Measurements from ENCODE around the gene KCNJ9. TPM values are rescaled to one million over a fixed set of nuclear protein-coding genes. Genes with fewer than 3 reads are reported as not detected.
A peak's percentile ranks its signal among the peaks of the same experiment; 100 is the strongest.
"Not testable (repeated sequence)": the region's sequence is repeated elsewhere in the genome, so short reads cannot be mapped to it uniquely, and the experiment has no call there.

Gene KCNJ9
- total RNA-seq, 1 donor from 2014 or later, result 0.19 TPM

DNA sequence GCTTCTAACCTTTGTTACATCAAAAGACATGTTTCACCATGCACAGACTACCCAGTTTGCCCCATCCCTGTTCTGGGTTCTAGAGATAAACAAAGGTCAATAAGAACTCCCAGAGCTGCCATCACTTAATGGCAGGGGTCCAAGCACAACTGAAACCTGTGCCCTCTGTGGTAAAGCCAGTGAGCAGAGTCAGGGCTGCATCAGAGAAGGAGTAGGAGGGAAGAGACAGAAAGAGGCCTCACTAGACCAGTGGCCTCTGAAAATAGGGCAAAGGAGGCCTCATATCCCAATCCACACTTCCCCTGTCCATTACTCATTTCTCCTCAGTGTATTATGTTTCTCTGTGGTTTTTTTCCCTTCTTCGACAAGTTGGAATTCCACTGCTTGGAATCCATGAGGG is 44.4 kb downstream of the KCNJ9 start:
- Mint-ChIP-seq H3K27me3 (ENCODE audit: low read depth) (no peaks in the 10 kb centered on the region), H3K9me3 (no peaks in the 10 kb centered on the region), H3K4me3 (no peak overlapping the region), H3K27ac (ENCODE audit: unreplicated experiment) (peak overlapping the region; percentile 67), H3K4me1 (peaks cover 10% of the 10 kb centered on the region), H3K36me3 (ENCODE audit: low read depth) (peaks cover 12% of the 10 kb centered on the region)
- TF ChIP-seq, protein P1, sequence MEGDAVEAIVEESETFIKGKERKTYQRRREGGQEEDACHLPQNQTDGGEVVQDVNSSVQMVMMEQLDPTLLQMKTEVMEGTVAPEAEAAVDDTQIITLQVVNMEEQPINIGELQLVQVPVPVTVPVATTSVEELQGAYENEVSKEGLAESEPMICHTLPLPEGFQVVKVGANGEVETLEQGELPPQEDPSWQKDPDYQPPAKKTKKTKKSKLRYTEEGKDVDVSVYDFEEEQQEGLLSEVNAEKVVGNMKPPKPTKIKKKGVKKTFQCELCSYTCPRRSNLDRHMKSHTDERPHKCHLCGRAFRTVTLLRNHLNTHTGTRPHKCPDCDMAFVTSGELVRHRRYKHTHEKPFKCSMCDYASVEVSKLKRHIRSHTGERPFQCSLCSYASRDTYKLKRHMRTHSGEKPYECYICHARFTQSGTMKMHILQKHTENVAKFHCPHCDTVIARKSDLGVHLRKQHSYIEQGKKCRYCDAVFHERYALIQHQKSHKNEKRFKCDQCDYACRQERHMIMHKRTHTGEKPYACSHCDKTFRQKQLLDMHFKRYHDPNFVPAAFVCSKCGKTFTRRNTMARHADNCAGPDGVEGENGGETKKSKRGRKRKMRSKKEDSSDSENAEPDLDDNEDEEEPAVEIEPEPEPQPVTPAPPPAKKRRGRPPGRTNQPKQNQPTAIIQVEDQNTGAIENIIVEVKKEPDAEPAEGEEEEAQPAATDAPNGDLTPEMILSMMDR (conservative IDR thresholded peaks at IDR 0.05), result no peak
- no peak for DNase-seq (ENCODE audit: low read depth, low spot score)

DNA sequence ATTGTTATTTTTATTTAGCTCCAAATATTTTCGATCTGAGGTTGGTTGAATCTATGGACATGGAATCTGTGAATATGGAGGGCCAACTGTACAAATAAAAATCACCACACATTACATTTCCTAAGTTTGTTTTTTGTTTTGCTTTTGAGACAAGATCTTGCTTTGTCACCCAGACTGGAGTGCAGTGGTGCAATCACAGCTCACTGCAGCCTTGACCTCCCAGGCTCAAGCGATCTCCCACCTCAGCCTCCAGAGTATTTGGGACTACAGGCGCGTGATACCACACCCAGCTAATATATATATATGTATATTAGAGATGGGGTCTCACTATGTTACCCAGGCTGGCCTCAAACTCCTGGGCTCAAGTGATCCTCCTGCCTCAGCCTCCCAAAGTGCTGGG is 45.0 kb downstream of the KCNJ9 start:
- H3K4me3 Mint-ChIP-seq; H3K9me3 Mint-ChIP-seq; H3K27me3 Mint-ChIP-seq (ENCODE audit: low read depth); DNase-seq (ENCODE audit: low read depth, low spot score); H3K27ac Mint-ChIP-seq (ENCODE audit: unreplicated experiment): not testable (repeated sequence)
- Mint-ChIP-seq H3K36me3 (ENCODE audit: low read depth) (peaks cover 12% of the 10 kb centered on the region), H3K4me1 (peaks cover 12% of the 10 kb centered on the region)

GRCh38 chr1:160127381-160127780 is 46.0 kb downstream of the KCNJ9 start:
- TF ChIP-seq, protein P1 (conservative IDR thresholded peaks at IDR 0.05), result no peak
- no peak for DNase-seq (ENCODE audit: low read depth, low spot score)
- Mint-ChIP-seq H3K4me1 (peaks cover 19% of the 10 kb centered on the region), H3K9me3 (no peaks in the 10 kb centered on the region), H3K27ac (ENCODE audit: unreplicated experiment) (no peak overlapping the region), H3K4me3 (no peak overlapping the region), H3K27me3 (ENCODE audit: low read depth) (no peaks in the 10 kb centered on the region), H3K36me3 (ENCODE audit: low read depth) (peaks cover 17% of the 10 kb centered on the region)

- Mint-ChIP-seq H3K9me3 (no peaks in the 10 kb centered on the region), H3K27me3 (ENCODE audit: low read depth) (no peaks in the 10 kb centered on the region), H3K36me3 (ENCODE audit: low read depth) (peaks cover 23% of the 10 kb centered on the region), H3K4me1 (peaks cover 23% of the 10 kb centered on the region), H3K27ac (ENCODE audit: unreplicated experiment) (peak overlapping the region; percentile 22), H3K4me3 (no peak overlapping the region)
- no peak for DNase-seq (ENCODE audit: low read depth, low spot score)
- TF ChIP-seq, protein P1 (conservative IDR thresholded peaks at IDR 0.05), result no peak
Observed at GRCh38 chr1:160127865-160128523, 46.7 kb downstream of the KCNJ9 start.

DNA sequence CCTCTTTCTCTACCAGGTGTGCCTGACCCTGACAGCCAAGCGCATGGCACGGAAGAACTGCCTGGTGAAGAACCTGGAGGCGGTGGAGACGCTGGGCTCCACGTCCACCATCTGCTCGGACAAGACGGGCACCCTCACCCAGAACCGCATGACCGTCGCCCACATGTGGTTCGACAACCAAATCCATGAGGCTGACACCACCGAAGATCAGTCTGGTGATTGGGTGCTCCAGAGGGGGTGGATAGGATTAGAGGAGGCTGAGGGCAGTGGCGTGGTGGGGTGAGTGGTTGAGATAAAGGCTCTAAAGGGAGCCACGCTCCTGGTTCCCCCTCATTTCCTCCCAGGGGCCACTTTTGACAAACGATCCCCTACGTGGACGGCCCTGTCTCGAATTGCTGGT is 47.3 kb downstream of the KCNJ9 start:
- Mint-ChIP-seq H3K36me3 (ENCODE audit: low read depth) (peaks cover 21% of the 10 kb centered on the region), H3K4me1 (peaks cover 19% of the 10 kb centered on the region), H3K27me3 (ENCODE audit: low read depth) (no peaks in the 10 kb centered on the region), H3K4me3 (no peak overlapping the region), H3K27ac (ENCODE audit: unreplicated experiment) (no peak overlapping the region), H3K9me3 (no peaks in the 10 kb centered on the region)
- DNase-seq (ENCODE audit: low read depth, low spot score), result no peak
- TF ChIP-seq, protein P1 (conservative IDR thresholded peaks at IDR 0.05), result no peak

DNA sequence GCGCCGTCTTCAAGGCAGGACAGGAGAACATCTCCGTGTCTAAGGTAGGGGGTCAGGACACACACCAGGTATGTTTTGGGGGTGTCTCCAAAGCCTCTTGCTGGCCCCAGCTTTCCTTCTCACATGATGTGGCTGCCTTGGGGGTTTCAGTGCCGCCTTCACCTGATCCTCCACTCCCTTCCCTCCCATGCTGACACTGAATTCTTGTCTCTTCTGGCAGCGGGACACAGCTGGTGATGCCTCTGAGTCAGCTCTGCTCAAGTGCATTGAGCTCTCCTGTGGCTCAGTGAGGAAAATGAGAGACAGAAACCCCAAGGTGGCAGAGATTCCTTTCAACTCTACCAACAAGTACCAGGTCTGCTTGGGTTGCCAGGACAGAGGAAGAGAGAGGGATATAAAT is 47.7 kb downstream of the KCNJ9 start:
- Mint-ChIP-seq H3K36me3 (ENCODE audit: low read depth) (peaks cover 20% of the 10 kb centered on the region), H3K27ac (ENCODE audit: unreplicated experiment) (no peak overlapping the region), H3K4me1 (peaks cover 19% of the 10 kb centered on the region), H3K4me3 (no peak overlapping the region), H3K9me3 (no peaks in the 10 kb centered on the region), H3K27me3 (ENCODE audit: low read depth) (no peaks in the 10 kb centered on the region)
- TF ChIP-seq, protein P1 (conservative IDR thresholded peaks at IDR 0.05), result no peak
- DNase-seq (ENCODE audit: low read depth, low spot score), result no peak

Data from neural crest cell (in vitro differentiated cells).